HepG2 (cell line): ENCODE data around the gene COPS8. TPM values are rescaled to one million over a fixed set of nuclear protein-coding genes. Genes with fewer than 3 reads are reported as not detected.

Experiments used
- ASH2L ChIP-seq: fragments of 300-600, 200-600 bp; sonication (generic); IDR thresholded peaks from 2 replicates; pipeline ENCODE4 v1.7.0; 2017; ENCODE audit warnings: low read depth, mild to moderate bottlenecking, moderate library complexity, mixed read lengths, low read length; ENCODE audit not compliant: insufficient read length
- ATF7 ChIP-seq, 2 experiments: fragments of 450-650 bp in 1 of 2; sonication (generic) in 1 of 2; formaldehyde crosslinking in 1 of 2; IDR thresholded peaks; 2 replicates each; pipeline versions ENCODE4 v1.4.0 to v1.6.1; 2016 to 2020; ENCODE audit warnings: antibody characterized with exemption in 1 of 2, mild to moderate bottlenecking in 1 of 2, missing genetic modification reagents in 1 of 2
- CERS6 ChIP-seq: sonication (generic); formaldehyde crosslinking; IDR thresholded peaks from 2 replicates; pipeline ENCODE4 v1.5.0; 2020; ENCODE audit warnings: missing genetic modification reagents
- JUND ChIP-seq: sonication (generic); formaldehyde crosslinking; IDR thresholded peaks from 2 replicates; pipeline ENCODE4 v1.8.0; 2022; ENCODE audit warnings: mild to moderate bottlenecking, missing genetic modification reagents
- KDM1A ChIP-seq: IDR thresholded peaks from 2 replicates; pipeline ENCODE4 v1.6.1; 2016; ENCODE audit warnings: missing compliant biosample characterization
- MATR3 ChIP-seq: sonication (generic); formaldehyde crosslinking; IDR thresholded peaks from 2 replicates; pipeline ENCODE4 v1.4.0; 2020; ENCODE audit warnings: missing genetic modification reagents
- MTF1 ChIP-seq: sonication (generic); formaldehyde crosslinking; IDR thresholded peaks from 2 replicates; pipeline ENCODE4 v1.5.0; 2020; ENCODE audit warnings: missing genetic modification reagents
- MTF2 ChIP-seq: sonication (generic); formaldehyde crosslinking; IDR thresholded peaks from 2 replicates; pipeline ENCODE4 v1.5.0; 2020; ENCODE audit warnings: missing genetic modification reagents, borderline replicate concordance
- MYPOP ChIP-seq: sonication (generic); formaldehyde crosslinking; IDR thresholded peaks from 2 replicates; pipeline ENCODE4 v1.8.1; 2023; ENCODE audit warnings: mild to moderate bottlenecking, moderate library complexity, missing genetic modification reagents
- NFKBIZ ChIP-seq: IDR thresholded peaks from 2 replicates; pipeline ENCODE4 v1.6.1; 2018; ENCODE audit warnings: missing genetic modification reagents, missing compliant biosample characterization
- PLRG1 ChIP-seq: fragments of 450-650 bp; conservative IDR thresholded peaks from 2 replicates; pipeline ENCODE4 v1.6.1; 2016
- POGZ ChIP-seq: sonication (generic); formaldehyde crosslinking; IDR thresholded peaks from 2 replicates; pipeline ENCODE4 v1.4.0; 2020; ENCODE audit warnings: mild to moderate bottlenecking, missing genetic modification reagents
- RARG ChIP-seq: sonication (generic); formaldehyde crosslinking; IDR thresholded peaks from 2 replicates; pipeline ENCODE4 v1.4.0; 2020; ENCODE audit warnings: low read depth, mild to moderate bottlenecking, missing genetic modification reagents
- RCOR2 ChIP-seq: IDR thresholded peaks from 2 replicates; pipeline ENCODE4 v1.6.1; 2016; ENCODE audit warnings: missing biosample characterization, missing genetic modification reagents
- TFDP2 ChIP-seq: sonication (generic); formaldehyde crosslinking; IDR thresholded peaks from 2 replicates; pipeline ENCODE4 v1.4.0; 2020; ENCODE audit warnings: missing genetic modification reagents
- XRCC5 ChIP-seq: fragments of 200-400 bp; formaldehyde crosslinking; optimal IDR thresholded peaks from 2 replicates; pipeline ENCODE3; 2017; ENCODE audit warnings: mild to moderate bottlenecking, low read length
- ZNF251 ChIP-seq: sonication (generic); formaldehyde crosslinking; IDR thresholded peaks from 2 replicates; pipeline ENCODE4 v1.9.0; 2021; ENCODE audit warnings: mild to moderate bottlenecking, missing genetic modification reagents
- ZNF263 ChIP-seq: sonication (generic); formaldehyde crosslinking; IDR thresholded peaks from 2 replicates; pipeline ENCODE4 v1.4.0; 2020; ENCODE audit warnings: missing genetic modification reagents
- ZNF296 ChIP-seq: sonication (generic); formaldehyde crosslinking; conservative IDR thresholded peaks from 2 replicates; pipeline ENCODE4 v1.5.0; 2020; ENCODE audit warnings: mild to moderate bottlenecking, missing genetic modification reagents
- ZNF451 ChIP-seq: sonication (generic); formaldehyde crosslinking; IDR thresholded peaks from 2 replicates; pipeline ENCODE4 v1.5.0; 2020; ENCODE audit warnings: mild to moderate bottlenecking, missing genetic modification reagents
- ZNF501 ChIP-seq: sonication (generic); formaldehyde crosslinking; IDR thresholded peaks from 2 replicates; pipeline ENCODE4 v1.5.1; 2020; ENCODE audit warnings: mild to moderate bottlenecking, moderate library complexity, missing genetic modification reagents
- ZZZ3 ChIP-seq: sonication (generic); formaldehyde crosslinking; IDR thresholded peaks from 2 replicates; pipeline ENCODE4 v1.4.0; 2020; ENCODE audit warnings: missing genetic modification reagents, mild to moderate bottlenecking, borderline replicate concordance
- polyA plus RNA-seq, 8 experiments: library from polyadenylated mRNA; depleted of rRNA in 3 of 8; stranded (reverse) in 7 of 8; unstranded in 1 of 8; fragments of >200 nt; fragmentation: Illumina TruSeq in 4 of 8; extraction: Trizol in 4 of 8; gene quantifications; 2 replicates each; pipeline versions ENCODE4 v1.2.1 to v1.2.3, GENCODE V29; 2011 to 2016; ENCODE audit warnings: low read depth in 4 of 8, missing spikeins in 1 of 8, mixed read lengths in 1 of 8; ENCODE audit not compliant: insufficient read depth in 1 of 8
- total RNA-seq, 5 experiments: library from RNA; depleted of rRNA; stranded (reverse); fragments of >200 nt; fragmentation: Illumina TruSeq; extraction: Trizol; gene quantifications; 2 replicates each; pipeline ENCODE4 v1.2.3, GENCODE V29; 2016; ENCODE audit warnings: low read depth in 1 of 5
- TF ChIP-seq, protein P1 (sequence below): sonication (generic); formaldehyde crosslinking; IDR thresholded peaks from 2 replicates; pipeline ENCODE4 v1.5.0; 2020; ENCODE audit warnings: mild to moderate bottlenecking, low read depth, missing genetic modification reagents, borderline replicate concordance
- TF ChIP-seq, protein P2 (sequence below): sonication (generic); formaldehyde crosslinking; IDR thresholded peaks from 2 replicates; pipeline ENCODE4 v1.5.0; 2020; ENCODE audit warnings: mild to moderate bottlenecking, missing genetic modification reagents, borderline replicate concordance

COPS8 gene
- total and polyA plus RNA-seq, 2 of the 13 experiments (the other 11 are each of a cell fraction or from before 2014, with no cell fraction given) = 86.3 to 96.6 TPM

DNA sequence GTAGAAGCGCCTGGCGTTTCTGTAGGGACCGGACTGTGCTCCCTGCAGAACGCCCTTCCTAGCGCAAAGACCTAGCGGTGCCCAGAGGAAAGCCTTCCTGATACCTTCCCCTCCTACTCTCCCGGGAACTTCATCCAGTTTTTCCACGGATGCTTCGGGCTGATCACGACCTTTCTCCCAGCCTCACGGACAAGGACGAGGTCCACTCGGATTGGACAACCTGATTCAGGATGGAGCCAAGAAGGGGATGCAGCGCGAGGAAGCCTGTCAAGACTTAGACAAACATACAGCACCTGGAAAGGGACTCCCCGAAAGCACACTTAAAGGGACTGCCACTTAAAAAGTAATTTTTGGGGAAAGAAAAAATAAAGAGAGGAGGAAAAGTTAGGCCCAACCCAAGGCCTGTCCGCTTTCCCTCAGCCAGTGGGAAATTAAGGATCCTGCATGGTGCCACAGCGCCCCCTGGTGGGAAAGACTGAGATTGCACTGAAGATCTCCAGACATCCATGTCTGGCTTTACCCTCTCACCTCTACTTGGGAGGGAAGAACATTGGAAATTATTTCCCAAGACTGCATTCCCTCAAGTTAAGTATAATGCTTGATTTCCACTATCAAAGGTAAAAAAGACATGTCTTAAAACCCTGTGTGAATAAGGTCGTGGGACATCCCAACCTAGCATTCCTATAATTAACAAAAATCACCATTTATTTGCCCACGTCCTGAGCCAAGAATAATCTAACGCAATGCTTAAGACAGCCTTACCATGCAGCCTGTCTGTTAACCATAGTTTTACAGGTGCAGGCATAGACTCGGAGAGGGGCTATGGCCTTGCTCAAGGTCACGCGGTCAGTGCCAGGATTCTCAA lies 13.4 kb upstream of the COPS8 start (continued):
- TF ChIP-seq XRCC5 (peak; percentile 79), POGZ (CRISPR knock-in tag) (no peak), MTF2 (CRISPR knock-in tag) (no peak), ZNF251 (CRISPR knock-in tag) (no peak), NFKBIZ (CRISPR knock-in tag) (no peak), ATF7 (IDR thresholded peaks at IDR 0.05) (no peak), ATF7 (CRISPR knock-in tag; IDR thresholded peaks at IDR 0.05) (no peak), PLRG1 (no peak), TFDP2 (CRISPR knock-in tag) (no peak), KDM1A (CRISPR knock-in tag) (no peak), CERS6 (CRISPR knock-in tag) (no peak), MATR3 (CRISPR knock-in tag) (no peak), MTF1 (CRISPR knock-in tag) (no peak), ZZZ3 (CRISPR knock-in tag) (no peak), ZNF451 (CRISPR knock-in tag) (no peak), JUND (no peak), ZNF263 (no peak), ASH2L (no peak), RARG (CRISPR knock-in tag) (no peak), ZNF296 (no peak), RCOR2 (CRISPR knock-in tag) (no peak), MYPOP (CRISPR knock-in tag) (no peak), ZNF501 (CRISPR knock-in tag) (peak; percentile 52; the same call in 1 of the 2 replicates)
- TF ChIP-seq, protein P1, sequence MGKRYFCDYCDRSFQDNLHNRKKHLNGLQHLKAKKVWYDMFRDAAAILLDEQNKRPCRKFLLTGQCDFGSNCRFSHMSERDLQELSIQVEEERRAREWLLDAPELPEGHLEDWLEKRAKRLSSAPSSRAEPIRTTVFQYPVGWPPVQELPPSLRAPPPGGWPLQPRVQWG = no peak
- TF ChIP-seq, protein P2, sequence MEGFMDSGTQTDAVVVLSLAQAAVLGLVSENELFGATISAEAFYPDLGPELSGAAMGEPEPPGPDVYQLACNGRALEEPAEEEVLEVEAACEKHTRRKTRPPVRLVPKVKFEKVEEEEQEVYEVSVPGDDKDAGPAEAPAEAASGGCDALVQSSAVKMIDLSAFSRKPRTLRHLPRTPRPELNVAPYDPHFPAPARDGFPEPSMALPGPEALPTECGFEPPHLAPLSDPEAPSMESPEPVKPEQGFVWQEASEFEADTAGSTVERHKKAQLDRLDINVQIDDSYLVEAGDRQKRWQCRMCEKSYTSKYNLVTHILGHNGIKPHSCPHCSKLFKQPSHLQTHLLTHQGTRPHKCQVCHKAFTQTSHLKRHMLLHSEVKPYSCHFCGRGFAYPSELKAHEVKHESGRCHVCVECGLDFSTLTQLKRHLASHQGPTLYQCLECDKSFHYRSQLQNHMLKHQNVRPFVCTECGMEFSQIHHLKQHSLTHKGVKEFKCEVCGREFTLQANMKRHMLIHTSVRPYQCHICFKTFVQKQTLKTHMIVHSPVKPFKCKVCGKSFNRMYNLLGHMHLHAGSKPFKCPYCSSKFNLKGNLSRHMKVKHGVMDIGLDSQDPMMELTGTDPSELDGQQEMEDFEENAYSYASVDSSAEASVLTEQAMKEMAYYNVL = 0 out of 2 replicates have a peak, but pooled peaks have one; percentile 36
